GM21515 (cell line): ENCODE results near the gene TSACC.

Experiments used
- ATAC-seq: cut with Tn5 transposase; IDR thresholded peaks from one replicate; pipeline ENCODE4 v1.9.1; 2021; ENCODE audit not compliant: unreplicated experiment

Gene TSACC

GRCh38 chr1:156372876-156373275 is 34.5 kb downstream of the TSACC start:
- no peak for ATAC-seq

DNA sequence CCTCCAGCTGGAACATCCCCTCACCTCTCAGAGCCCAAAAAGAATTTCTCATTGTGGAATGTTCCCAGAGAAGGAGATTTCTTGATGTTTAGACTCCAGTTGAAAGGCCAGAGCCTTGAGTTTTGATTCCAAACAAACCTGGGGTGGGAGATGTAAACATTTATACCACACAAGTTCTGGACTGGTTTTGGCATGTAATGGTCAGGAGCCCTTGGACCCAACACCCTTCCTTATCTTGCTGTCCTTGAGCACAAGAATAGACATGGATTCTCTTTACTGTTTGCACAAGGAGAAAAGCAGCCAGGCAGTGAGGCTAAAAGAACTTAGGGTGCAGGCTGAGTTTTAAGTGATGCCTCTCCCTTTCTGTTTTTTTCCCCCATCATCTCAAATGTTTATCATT is 35.2 kb downstream of the TSACC start:
- ATAC-seq: no peak

DNA sequence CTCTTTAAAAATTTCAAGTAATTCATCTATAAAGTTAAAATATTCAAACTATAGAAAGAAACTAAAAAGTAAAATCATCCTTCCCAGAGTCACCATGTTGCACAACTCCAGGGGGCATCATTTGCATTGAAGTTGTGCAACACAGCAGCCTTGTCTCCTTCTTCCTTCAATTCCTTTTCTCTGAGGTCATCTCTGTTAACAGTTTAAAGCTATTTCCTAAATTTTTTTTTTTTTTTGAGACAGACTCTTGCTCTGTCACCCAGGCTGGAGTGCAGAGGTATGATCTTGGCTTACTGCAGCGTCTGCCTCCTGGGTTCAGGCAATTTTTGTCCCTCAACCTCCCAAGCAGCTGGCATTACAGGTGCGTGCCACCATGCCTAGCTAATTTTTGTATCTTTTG is 37.8 kb downstream of the TSACC start:
- no peak for ATAC-seq

DNA sequence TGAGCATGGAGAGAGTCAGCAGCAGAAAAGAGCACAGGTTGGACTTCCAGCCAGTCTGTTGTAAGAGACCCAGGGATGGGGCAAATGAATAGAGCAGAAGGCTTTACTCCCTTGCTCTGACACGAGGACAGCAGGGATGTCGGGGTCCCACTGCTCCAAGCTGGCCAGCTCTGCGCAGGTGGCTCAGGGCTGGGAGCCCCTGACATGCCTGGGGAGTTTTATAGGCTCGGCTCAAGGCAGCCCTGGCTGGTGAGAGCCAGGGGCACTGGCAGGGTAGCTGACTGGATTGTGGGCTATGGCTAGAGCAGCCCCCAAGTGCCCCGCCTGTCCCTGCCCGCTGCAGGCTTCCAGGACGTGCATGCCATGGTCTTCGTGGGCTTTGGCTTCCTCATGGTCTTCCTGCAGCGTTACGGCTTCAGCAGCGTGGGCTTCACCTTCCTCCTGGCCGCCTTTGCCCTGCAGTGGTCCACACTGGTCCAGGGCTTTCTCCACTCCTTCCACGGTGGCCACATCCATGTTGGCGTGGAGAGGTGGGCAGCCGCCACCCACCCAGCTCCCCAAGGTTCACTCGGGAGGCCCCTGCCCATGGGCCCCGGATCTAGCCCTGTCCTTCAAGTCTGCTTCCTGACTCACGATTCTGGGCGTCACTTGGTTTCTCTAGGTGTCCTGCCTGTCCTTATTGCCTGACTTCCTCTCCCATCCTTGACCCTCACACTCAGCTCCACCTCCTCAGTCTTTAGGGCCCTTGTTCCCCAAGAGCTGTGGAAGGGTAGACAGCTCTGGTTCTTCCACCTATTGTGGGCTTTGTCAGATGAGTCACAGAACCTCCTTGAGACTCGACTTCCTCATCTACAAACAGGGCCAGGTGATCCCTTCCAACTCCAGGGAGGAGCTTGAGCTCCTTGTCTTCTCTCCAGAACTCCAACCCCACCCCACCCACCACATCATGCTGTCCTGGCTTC is 38.9 kb downstream of the TSACC start:
- no peak for ATAC-seq

GRCh38 chr1:156378557-156378956 is 40.2 kb downstream of the TSACC start:
- no peak for ATAC-seq

GRCh38 chr1:156379420-156380165 is 41.3 kb downstream of the TSACC start:
- ATAC-seq: no peak

- no peak for ATAC-seq
Observed at GRCh38 chr1:156382561-156382960, 44.2 kb downstream of the TSACC start.

DNA sequence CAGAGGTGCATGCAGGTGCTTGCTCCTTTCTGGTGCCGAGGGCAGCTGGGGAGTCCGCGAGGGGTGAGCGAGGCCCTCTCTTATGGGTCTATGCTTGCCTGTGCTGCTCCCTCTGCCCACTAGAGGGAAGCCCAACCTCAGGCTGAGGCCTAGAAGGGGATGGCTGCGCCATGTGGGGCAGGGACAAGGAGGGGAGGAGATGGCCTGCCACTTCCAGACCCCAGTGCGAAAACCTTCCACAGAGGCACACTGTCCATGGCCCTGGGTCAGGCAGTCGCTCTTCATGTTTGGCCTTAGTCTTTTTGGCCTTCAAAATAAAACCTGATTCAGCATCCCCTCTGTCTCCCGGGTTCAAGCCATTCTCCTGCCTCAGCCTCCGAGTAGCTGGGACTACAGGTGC is 44.7 kb downstream of the TSACC start:
- no peak for ATAC-seq

DNA sequence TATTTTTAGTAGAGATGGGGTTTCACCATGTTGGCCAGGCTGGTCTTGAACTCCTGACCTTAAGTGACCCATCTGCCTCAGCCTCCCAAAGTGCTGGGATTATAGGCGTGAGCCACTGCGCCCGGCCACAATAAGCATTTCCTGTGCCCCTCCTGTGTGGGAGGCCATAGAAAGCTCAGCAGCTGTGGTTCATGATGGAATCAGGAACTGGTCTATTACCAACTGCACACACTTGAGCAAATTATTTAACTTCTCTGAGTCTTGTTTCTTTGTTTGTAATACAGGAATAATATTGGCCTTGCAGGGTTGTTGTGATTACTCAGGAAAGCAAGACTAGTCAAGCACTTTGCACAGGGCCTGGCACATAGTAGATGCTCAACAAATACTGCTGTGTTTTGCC is 45.7 kb downstream of the TSACC start:
- ATAC-seq: no peak

GRCh38 chr1:156384658-156385057 is 46.3 kb downstream of the TSACC start:
- ATAC-seq: no peak

GRCh38 chr1:156385534-156386031 is 47.3 kb downstream of the TSACC start:
- no peak for ATAC-seq

- no peak for ATAC-seq
Observed at GRCh38 chr1:156386134-156386901, 48.0 kb downstream of the TSACC start.

- ATAC-seq: no peak
Observed at GRCh38 chr1:156386949-156387869, 48.9 kb downstream of the TSACC start.

DNA sequence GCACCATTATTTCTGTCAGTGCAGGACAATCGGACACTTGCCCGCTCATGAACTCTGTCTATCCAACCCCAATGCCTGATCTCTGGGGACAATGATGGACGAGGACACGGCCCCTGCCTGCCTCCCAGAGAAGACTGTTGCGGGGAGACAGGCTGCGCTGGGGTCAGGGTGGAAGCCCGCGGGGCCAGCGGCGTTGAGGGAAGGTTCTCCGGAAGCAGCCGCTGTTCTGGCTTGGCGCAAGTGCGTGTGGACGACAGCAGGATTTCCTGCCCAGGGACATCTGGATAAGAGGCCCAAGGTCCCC is 49.5 kb downstream of the TSACC start:
- no peak for ATAC-seq

DNA sequence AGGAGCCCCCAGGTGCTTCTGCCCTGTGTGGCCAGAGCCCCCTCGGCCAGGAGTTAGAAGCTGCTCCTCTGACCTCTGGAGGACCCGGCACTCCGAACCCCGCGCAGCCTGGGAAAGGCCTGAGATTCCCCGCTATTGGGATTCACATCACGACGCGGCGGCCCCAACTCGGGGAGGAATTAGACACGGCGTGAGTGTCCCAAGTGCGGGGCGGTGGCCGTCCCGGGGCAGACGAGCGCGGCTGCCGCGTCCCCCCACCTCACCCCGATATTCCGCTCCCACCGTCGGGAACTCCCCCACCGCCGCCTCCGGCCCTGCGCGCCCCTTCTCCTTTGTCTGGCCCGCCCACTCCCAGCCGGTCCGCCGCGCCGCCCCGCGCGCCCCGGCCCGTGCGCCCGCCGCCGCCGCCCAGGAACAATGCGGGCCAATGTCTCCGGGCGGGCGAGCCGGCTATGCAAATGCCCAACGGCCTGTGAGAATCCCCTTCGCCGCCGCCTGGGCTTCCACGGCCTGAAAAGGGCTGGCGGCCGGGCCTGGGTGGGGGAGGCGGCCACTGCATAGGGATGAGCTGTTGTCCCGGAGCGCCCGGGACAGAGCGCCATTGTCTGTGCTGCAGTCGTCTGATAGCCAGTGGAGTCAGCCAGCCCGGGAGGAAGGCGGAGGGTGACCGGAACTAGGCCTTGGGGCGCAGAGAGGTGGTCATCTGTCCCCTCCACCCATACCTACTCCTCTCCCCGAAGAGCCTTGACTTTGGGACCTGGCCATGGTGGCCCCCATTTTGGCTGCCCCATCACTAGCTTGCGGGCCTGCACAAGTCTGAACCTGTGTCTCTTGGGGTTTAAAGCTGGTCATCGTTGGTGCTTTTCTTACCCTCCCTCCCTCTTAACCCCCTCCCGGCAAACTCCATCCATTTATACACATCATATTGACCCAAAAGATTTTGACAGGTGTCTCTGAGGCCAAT is 50.1 kb downstream of the TSACC start:
- ATAC-seq: no peak

DNA sequence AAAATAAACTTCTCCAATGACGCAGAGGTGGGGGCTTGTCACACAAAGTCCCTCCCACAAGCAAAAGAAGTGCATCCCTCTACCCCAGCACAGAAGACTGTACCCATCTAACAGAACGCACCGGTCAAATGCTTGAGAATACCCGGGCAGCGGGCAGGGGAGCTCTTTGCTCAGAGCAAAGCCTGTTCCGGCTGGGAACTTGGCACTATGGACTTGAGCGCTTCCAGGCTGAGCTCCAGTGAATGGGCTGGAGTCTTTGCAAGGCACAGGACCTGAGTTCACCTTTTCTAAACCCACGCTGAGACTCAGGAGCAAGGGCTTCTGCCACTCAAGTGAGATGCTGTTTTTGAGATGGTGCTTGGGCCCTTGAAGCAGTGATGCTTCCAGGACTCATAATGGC is 51.0 kb downstream of the TSACC start:
- ATAC-seq: no peak

- no peak for ATAC-seq
Observed at GRCh38 chr1:156390469-156391365, 52.4 kb downstream of the TSACC start.

DNA sequence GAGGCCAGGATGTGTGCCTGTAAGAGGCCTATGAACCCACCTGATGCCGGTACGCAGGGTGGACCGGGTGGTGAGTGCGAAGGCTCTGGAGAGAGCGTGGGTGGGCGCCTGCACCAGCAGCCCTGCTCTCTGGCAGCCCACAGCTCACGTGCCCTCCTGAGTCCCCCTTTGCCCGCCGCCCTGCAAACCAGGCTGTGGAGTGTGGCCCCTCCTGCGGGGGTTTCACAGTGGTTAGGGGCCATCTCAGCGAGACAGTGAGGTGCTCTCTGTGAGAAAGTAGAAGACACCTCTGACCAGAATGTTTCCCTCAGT is 53.0 kb downstream of the TSACC start:
- no peak for ATAC-seq
